Caki2 (cell line): ENCODE data around the gene SYT12. TPM values are rescaled to one million over a fixed set of nuclear protein-coding genes. Genes with fewer than 3 reads are reported as not detected.

Source experiments
- DNase-seq: peaks from one replicate; pipeline ENCODE4 v3.0.0-alpha.2; 2015; ENCODE audit warnings: low read depth
- in situ Hi-C: cut with HindIII; loops from 2 replicates; pipeline ENCODE4 v1.10.0; 2016; ENCODE audit warnings: low sequenced_read_pairs, low pct_unique_long_range_greater_than_20kb, mixed read lengths
- total RNA-seq: library from RNA; depleted of rRNA; stranded (reverse); fragments of >200 nt; shearing (Covaris generic); gene quantifications from 2 replicates; pipeline ENCODE4 v1.2.3, GENCODE V29; 2014; ENCODE audit warnings: low replicate concordance

The SYT12 gene
- total RNA-seq, 1 experiment from 2014 or later = 0.03 TPM

DNA sequence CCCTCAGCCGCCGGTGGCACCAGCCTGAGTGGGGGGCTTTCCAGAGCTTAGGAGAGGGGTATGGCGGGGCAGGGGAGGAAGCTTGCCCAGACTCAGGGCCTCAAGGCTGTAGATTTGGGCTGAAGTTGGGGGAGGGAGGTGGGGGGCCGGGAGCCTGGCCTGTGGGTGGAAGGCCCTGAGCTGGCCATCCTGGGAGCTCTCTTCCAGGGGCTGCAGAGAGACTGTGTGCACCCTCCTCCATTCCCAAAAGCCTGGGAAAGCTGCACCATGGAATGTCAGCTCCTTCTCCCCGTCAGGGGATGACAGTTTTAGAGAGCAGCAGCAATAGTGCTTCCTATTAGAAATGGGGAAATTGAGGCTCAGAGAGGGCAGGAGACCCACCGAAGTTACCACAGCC is 1.0 kb downstream of the SYT12 start:
- in situ Hi-C loops = no loop called here
- no peak for DNase-seq

DNA sequence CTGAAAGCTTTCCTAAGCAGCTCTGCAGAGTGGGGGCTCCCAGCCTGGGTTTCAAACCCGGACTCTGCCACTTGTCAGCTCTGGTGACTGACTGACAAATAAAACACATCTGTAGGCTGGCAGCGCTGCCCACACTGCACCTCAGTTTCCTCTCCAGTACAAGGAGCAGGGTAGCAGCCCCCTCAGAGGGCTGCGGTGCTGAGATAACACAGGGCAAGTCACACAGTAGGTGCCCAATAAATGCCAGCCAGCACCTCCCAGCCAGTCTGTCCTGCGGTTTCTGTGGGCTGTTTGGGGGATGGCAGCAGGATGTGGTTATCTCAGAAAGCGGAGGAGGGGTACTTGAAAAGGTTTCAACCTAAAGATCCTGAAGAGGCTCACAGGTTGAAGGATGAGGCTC is 1.5 kb downstream of the SYT12 start:
- in situ Hi-C loops = no loop called here
- DNase-seq = no peak

DNA sequence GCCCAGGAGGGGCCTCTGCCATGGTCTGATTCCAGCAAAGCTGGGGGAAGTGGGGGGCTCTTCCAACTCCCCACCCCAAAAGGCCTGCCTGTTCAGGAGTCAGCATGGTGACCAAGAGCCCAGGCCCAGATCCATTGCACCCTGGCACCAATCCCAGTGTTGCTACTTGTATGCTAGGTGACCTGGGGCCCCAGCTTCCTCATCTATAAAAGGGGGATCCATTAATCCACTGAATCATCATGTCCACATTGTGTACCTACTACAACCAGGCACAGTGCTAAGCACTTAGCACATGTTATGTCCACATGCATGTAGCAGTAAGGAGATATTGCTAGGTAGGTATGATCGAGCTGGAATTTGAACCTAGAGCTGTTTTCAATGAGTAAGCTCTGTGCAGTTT is 2.0 kb downstream of the SYT12 start:
- in situ Hi-C loops = no loop called here
- DNase-seq = no peak

DNA sequence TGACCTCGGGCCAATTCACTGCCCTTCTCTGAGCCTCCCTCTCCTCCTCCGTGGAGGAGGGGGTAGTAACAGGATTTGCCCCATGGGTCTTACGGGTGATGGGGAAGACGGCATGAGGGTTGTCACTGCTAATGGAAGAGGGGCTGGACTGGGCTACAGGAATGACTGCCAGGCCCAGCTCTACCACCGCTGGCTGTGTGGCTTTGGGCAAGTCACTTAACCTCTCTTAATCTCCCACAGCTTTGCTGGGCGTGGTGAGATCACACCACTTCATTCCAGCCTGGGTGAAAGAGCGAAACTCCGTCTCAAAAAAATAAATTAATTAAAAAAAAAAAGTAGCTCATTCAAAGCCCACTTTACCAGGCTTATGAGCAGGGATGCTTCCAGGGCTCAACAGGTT is 2.8 kb downstream of the SYT12 start:
- in situ Hi-C loops = no loop called here
- no peak for DNase-seq

DNA sequence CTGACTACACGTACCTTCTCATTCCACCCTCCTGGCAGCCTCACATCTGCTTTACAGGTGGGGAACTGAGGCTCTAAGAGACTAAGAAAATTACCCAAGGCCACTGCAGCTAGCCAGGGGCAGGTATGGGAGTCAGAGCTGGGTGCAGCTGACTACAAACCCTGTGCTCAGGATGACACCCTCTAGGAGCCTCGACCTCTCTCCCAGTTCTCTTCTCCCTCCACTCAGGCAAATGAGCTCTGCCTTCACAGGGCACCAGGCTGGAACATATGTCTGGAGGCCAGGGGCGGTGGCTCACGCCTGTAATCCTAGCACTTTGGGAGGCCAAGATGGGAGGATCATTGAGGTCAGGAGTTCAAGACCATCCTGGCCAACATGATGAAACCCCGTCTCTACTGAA is 4.0 kb downstream of the SYT12 start:
- DNase-seq = no peak
- in situ Hi-C loops = no loop called here

DNA sequence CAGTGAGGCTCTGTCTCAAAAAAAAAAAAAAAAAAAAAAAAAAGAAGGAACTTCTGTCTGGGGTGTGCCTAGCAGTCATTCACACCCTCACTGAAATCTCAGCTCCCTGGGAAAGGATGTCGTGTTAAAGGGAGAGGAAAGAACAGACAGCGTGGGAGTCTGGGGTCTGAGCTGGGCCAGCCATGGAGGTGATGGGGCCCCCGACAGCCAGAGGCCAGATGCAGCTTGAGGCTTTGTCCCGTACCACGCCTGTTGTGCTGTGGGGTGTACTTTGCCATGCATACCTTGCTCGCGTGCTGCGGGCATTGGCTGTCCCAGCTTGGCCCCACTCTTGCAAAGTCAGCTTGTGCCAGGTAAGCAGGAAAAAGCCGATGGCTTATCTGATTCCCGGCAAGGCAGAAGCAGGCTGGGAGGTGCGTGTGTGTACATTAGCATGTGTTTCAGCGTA is 4.6 kb downstream of the SYT12 start:
- DNase-seq = no peak
- in situ Hi-C loops = no loop called here

DNA sequence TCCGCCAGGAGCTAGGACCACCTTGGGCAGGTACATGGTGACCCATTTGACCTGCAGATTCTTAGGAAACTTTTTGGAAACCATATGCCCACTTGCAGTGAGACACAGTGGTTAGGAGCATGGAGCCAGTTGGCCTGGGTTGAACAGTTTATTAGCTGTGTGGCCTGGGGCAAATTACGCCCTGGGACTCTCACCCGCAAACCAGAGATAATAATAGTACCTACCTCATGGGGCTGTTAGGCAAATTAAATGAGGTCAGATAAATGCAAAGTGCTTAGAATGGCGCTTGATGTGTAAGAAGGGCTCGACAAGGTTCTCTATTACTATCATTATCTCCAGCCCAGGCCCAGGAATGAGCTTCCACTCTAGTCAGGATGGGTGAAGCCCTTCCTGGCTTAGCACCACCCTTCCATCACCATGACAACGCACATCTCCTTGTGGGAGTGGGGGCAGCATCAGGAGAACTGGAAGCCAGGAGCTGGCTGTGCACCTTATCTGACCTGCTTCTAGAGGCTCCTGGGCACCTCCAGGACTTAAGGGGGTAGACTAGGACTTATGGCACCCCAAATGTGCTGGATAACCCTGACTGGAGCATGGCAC is 5.1 kb downstream of the SYT12 start:
- in situ Hi-C loops = no loop called here
- no peak for DNase-seq

DNA sequence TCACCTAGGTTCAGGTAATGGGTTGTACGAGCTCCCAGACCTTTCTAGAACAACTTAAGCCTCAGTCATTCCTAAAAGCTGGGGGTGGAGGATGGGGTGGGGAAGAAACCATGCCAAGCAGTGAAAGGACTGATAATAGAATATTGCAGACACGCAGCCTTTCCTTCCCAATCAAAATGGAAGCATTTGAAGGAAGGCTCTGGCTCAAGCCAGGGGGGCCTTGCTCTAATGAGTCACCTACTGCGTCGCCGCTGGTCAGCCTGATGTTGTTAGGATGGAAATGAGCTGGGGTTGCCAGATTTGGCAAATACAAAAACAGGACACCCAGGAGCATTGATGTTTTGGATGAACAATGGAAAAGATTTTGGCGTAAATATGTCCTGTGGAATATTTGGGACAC is 6.2 kb downstream of the SYT12 start:
- in situ Hi-C loops = no loop called here
- DNase-seq = no peak

DNA sequence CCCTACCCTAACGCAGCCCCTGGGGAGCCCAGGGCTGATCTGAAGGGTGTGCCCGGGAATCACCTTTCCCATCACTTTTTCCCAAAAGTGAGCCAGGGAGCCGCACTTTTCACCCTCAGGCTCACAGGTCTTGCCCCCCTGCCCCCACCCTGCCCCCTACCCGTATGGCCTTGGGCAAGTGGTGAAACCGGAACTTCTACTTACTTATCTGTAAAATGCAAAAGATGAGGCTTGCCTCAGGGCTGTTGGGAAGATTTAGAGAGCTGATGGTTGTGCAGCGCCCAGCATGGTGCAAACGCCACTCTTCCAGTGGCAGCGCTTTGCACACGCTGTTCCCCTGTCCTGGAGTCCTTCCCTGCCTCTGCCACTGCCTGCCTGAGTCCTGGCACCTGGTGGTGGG is 8.0 kb downstream of the SYT12 start:
- in situ Hi-C loops = no loop called here
- DNase-seq = no peak

DNA sequence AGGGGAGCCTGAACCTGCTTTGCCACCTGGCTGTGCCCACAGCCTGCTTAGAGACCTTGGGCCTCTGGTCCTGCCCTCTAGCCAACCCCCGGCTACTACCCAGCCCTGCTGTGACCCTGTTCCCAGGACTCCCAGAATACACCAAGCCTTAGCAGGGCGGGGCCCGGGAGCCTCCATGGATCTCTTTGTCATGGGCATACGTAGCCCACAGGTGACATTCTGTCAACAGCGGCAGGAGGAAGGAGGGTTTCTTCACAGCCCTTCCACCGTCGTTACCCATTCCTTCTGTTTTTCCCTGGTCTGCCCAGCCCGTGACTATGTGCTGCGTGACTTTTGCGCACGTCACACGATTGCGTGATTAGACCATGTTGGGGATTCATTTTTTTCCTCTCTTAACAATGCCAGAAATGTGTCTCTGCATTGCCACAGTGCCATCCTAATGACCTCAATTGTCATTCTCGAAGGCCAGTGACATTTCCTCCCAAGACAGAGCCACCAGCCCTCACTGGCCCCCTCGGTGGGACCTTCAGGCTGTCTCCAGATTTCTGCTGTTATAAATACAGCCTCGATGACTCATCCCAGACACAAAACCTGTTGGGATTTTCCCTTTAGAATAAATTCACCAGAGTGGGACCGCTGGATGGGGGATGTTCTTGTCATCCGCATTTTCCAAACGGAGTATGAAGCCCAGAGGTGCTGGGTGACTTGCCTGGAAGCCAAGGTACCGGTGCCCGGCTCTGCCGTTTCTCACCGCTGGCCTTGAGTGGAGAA is 9.0 kb downstream of the SYT12 start:
- in situ Hi-C loops = no loop called here
- peak; percentile 71 for DNase-seq

DNA sequence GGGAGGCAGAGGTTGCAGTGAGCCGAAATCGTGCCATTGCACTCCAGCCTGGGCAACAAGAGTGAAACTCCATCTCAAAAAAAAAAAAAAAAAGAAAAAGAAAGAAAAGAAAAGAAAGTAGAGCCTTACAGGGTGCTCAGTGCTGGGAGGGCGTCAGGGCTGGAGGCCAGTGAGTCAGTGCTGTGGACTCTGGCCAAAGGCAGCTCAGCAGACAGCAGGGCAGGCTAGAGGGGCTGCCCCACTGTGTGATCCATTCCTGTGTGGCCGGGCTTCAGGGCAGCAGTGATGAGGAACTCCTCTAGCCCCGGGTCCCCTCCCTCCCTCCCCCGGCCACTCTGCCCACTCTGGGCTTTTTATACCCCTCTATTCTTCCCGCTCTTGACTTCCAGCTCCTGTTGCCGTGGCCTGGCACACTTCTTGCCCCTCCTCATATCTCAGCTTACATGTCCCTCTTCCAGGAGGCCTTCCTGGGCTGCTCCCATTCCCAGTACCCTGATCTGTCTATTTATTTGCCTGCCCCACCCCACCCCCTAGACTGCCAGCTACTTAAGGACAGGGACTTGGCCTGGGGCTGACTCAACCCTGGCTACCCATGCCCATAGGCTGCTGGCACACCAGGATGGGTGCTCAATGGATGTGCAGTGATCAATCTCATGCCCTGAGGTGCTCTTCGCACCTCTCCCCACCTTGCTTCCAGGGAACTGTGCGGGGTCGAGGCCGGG is 10.1 kb downstream of the SYT12 start:
- peak; percentile 73 for DNase-seq
- in situ Hi-C loops = no loop called here

DNA sequence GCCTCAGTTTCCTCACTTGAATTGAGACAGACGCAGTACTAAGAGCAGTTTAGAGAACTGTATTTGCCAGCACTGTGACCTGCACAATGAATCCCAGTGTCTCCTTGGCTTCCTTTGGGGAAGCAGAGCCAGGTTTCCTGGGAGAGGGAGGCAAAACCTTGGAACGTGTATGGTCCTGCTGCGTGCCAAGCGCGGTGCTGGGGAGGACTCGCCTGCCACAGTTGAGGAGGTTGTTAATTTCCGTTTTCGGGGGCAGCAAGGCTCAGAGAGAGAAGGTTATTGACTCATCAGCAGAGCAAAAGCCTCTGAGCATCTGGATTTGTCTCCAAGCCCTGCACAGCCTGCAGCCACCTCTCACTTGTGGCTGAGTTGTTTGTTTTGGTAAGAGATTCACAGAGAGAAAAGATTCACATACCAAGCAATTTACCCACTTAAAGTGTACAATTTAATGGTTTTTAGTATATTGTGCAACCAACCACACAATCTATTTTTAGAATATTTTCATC is 10.8 kb downstream of the SYT12 start:
- DNase-seq = peak; percentile 86
- in situ Hi-C loops = no loop called here

DNA sequence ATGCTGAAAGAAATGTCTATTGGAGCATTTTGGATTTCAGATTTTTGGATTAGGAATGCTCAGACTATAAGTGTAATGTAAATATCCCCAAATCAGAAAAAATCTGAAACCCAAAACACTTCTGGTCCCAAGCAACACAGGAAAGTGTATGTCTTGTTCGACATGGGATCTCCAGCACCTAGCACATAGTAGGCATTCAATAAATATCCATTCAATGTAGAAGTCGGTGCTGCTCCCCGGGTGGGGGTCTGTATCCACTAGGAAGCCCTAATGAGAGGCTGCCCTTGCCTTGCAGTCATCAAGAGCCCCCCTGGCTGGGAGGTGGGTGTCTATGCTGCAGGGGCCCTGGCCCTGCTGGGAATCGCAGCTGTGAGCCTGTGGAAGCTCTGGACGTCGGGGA is 11.4 kb downstream of the SYT12 start:
- in situ Hi-C loops = no loop called here
- no peak for DNase-seq

DNA sequence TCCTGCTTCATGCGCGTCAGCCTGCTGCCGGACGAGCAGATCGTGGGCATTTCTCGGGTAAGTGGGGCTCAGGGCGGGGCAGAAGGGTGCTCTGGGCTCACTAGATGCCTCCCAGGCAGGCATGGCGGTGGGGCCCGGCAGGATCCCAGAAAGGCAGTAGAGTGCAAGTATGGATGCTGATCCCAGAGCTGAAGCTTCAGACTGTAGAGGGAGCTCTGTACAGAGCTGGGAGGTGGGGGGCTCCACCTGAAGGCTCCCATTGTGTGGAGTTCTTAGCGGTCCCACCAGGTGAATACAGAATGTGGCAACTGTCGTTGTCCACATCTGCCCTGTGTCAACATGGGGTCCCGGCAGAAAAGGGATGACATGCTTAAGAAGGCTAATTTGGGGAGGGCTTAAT is 17.2 kb downstream of the SYT12 start:
- in situ Hi-C loops = no loop called here
- no peak for DNase-seq

DNA sequence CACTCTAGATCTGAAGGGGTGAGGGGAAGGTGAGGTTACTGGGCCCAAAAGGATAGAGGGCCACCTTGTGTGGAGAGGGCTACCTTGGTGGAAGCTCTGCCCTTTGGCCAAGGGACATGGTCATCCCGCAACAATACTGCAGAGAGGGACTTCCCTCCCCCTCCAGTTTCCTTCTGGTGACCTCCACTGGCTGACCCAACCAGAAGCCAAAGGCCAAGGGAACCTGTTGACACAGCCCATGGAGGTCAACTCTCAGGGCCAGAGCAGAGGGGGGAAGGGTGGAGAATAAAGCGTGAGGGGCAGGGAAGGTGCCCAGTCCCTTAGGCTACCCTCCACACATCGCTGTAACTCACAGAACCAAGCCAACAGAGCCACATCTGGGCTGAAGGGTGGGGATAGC is 18.7 kb downstream of the SYT12 start:
- in situ Hi-C loops = no loop called here
- no peak for DNase-seq

DNA sequence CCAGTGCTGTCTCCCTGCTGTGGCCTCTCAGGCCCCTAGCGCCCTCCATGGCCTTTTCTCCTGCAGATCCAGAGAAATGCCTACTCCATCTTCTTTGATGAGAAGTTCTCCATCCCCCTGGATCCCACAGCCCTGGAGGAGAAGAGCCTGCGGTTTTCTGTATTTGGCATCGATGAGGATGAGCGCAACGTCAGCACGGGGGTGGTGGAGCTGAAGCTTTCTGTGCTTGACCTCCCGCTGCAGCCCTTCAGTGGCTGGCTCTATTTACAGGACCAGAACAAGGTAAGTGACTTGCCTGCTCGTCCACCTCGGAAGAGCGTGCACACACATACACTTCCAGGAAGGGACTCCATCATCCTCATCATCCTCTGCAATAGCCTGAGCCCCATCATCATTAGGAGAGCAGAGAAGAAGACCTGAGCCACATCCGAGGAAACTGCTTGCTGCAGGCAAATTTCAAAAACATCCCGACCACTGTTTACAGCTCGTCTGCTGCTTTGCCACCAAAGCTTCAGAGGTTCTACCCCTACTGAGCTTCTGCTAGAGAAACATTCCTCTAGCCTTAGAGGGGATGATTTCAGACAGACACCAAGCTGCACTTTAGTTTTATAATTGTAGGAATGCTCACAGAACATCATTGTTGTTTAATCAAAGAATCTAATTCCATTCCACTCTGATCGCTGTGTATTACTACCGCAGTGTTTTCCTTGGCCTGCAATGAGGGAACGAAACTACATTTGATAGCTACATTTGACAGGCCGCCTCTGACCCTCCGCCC is 20.8 kb downstream of the SYT12 start:
- in situ Hi-C loops = no loop called here
- no peak for DNase-seq

DNA sequence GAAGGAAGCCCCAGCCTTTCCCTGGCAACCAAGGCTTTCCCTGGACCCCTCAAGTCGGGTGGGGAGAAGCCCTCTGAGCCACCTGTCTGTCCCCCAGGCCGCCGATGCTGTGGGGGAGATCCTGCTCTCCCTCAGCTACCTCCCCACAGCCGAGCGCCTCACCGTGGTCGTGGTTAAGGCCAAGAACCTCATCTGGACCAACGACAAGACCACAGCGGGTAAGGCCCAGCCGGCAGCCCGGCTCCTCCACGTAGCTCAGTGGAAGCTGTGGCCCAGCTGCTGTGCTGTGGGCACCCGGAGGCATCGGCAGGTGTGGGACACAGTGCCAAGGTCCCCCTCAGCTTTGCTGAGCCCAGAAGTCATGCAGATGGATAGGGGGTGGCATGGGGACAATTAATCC is 21.6 kb downstream of the SYT12 start:
- in situ Hi-C loops = no loop called here

DNA sequence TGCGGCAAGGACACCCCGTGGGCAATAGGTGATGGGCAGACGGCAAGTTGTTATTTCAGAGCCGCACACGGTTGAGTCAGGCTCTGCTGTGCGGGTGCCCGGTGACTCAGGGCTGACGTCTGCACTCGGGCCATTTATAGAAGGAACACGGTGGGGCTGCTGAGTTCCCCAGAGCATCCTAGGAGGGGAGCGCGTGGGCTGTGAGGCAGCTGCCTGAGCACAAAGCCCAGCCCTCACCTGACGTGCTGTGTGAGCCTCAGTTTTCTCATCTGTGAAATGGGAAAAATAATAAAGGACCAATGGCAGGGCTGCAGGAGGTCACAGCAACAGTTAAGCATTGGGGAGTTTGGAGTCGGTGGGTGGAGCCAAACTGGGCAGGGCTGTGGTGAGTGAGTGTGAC is 22.4 kb downstream of the SYT12 start:
- DNase-seq = peak; percentile 77
- in situ Hi-C loops = no loop called here

More for the DNA sequence above, 21.6 kb downstream of the SYT12 start:
- DNase-seq = no peak
